HepG2 (cell line): ENCODE results near the gene TJP2. TPM values are rescaled to one million over a fixed set of nuclear protein-coding genes. Genes with fewer than 3 reads are reported as not detected.

Experiments
- ARID4A ChIP-seq: sonication (generic); formaldehyde crosslinking; IDR thresholded peaks from 2 replicates; pipeline ENCODE4 v1.5.0; 2020; ENCODE audit warnings: mild to moderate bottlenecking, missing genetic modification reagents, borderline replicate concordance
- CC2D1A ChIP-seq: sonication (generic); formaldehyde crosslinking; IDR thresholded peaks from 2 replicates; pipeline ENCODE4 v1.8.1; 2023; ENCODE audit warnings: mild to moderate bottlenecking, missing genetic modification reagents
- ELK4 ChIP-seq: sonication (generic); formaldehyde crosslinking; IDR thresholded peaks from 2 replicates; pipeline ENCODE4 v1.9.0; 2021; ENCODE audit warnings: missing genetic modification reagents, borderline replicate concordance
- HBP1 ChIP-seq: IDR thresholded peaks from 2 replicates; pipeline ENCODE4 v1.6.1; 2016; ENCODE audit warnings: low read depth, control low read depth
- HNRNPLL ChIP-seq: fragments of 200-400 bp; formaldehyde crosslinking; IDR thresholded peaks from 2 replicates; pipeline ENCODE4 v1.6.1; 2017; ENCODE audit warnings: mild to moderate bottlenecking, low read depth, low read length; ENCODE audit not compliant: poor library complexity, severe bottlenecking
- MLXIP ChIP-seq: sonication (generic); formaldehyde crosslinking; IDR thresholded peaks from 2 replicates; pipeline ENCODE4 v1.9.0; 2021; ENCODE audit warnings: missing genetic modification reagents, borderline replicate concordance
- NCOA5 ChIP-seq: sonication (generic); formaldehyde crosslinking; IDR thresholded peaks from 2 replicates; pipeline ENCODE4 v1.4.0; 2020; ENCODE audit warnings: missing genetic modification reagents
- NFKB2 ChIP-seq: sonication (generic); formaldehyde crosslinking; IDR thresholded peaks from 2 replicates; pipeline ENCODE4 v1.4.0; 2020; ENCODE audit warnings: missing genetic modification reagents, borderline replicate concordance
- RAD21 ChIP-seq: fragments of 450-650 bp; formaldehyde crosslinking; IDR thresholded peaks from 2 replicates; pipeline ENCODE4 v1.5.0; 2020; ENCODE audit warnings: mild to moderate bottlenecking
- ZFP36L1 ChIP-seq: sonication (generic); formaldehyde crosslinking; IDR thresholded peaks from 2 replicates; pipeline ENCODE4 v1.8.0; 2022; ENCODE audit warnings: mild to moderate bottlenecking, missing genetic modification reagents, moderate library complexity
- ZFP62 ChIP-seq: sonication (generic); formaldehyde crosslinking; IDR thresholded peaks from 2 replicates; pipeline ENCODE4 v1.4.0; 2020; ENCODE audit warnings: missing genetic modification reagents
- ZNF275 ChIP-seq: sonication (generic); formaldehyde crosslinking; IDR thresholded peaks from 2 replicates; pipeline ENCODE4 v1.8.0; 2022; ENCODE audit warnings: missing genetic modification reagents, mild to moderate bottlenecking, inconsistent platforms, borderline replicate concordance
- ZNF800 ChIP-seq: sonication (generic); formaldehyde crosslinking; IDR thresholded peaks from 2 replicates; pipeline ENCODE4 v1.4.0; 2020; ENCODE audit warnings: missing genetic modification reagents
- ZSCAN20 ChIP-seq: sonication (generic); formaldehyde crosslinking; IDR thresholded peaks from 2 replicates; pipeline ENCODE4 v1.4.0; 2020; ENCODE audit warnings: missing genetic modification reagents, mild to moderate bottlenecking, borderline replicate concordance
- ZSCAN29 ChIP-seq: sonication (generic); formaldehyde crosslinking; conservative IDR thresholded peaks from 2 replicates; pipeline ENCODE4 v1.4.0; 2020; ENCODE audit warnings: mild to moderate bottlenecking, missing genetic modification reagents
- polyA plus RNA-seq, 8 experiments: library from polyadenylated mRNA; depleted of rRNA in 3 of 8; stranded (reverse) in 7 of 8; unstranded in 1 of 8; fragments of >200 nt; fragmentation: Illumina TruSeq in 4 of 8; extraction: Trizol in 4 of 8; gene quantifications; 2 replicates each; pipeline versions ENCODE4 v1.2.1 to v1.2.3, GENCODE V29; 2011 to 2016; ENCODE audit warnings: low read depth in 4 of 8, missing spikeins in 1 of 8, mixed read lengths in 1 of 8; ENCODE audit not compliant: insufficient read depth in 1 of 8
- total RNA-seq, 5 experiments: library from RNA; depleted of rRNA; stranded (reverse); fragments of >200 nt; fragmentation: Illumina TruSeq; extraction: Trizol; gene quantifications; 2 replicates each; pipeline ENCODE4 v1.2.3, GENCODE V29; 2016; ENCODE audit warnings: low read depth in 1 of 5

TJP2 gene
- total and polyA plus RNA-seq, 2 of the 13 experiments (the other 11 are each of a cell fraction or from before 2014, with no cell fraction given), result 109 to 110 TPM

GRCh38 chr9:69190086-69190862 is 16.2 kb downstream of the TJP2 start (continued):
- TF ChIP-seq NFKB2 (CRISPR knock-in tag), result no peak
- no peak for TF ChIP-seq ZNF800 (CRISPR knock-in tag)
- TF ChIP-seq RAD21 (CRISPR knock-in tag), result no peak
- TF ChIP-seq ELK4 (CRISPR knock-in tag), result no peak
- TF ChIP-seq ZSCAN20, result no peak
- no peak for TF ChIP-seq MLXIP (CRISPR knock-in tag)
- TF ChIP-seq NCOA5, result no peak
- TF ChIP-seq ZSCAN29 (CRISPR knock-in tag), result no peak
- TF ChIP-seq HBP1, result no peak
- TF ChIP-seq HNRNPLL, result no peak
- TF ChIP-seq ZFP62, result no peak
- TF ChIP-seq ZFP36L1 (CRISPR knock-in tag), result no peak
- TF ChIP-seq CC2D1A (CRISPR knock-in tag), result no peak
- TF ChIP-seq ZNF275 (CRISPR knock-in tag), result no peak
- no peak; the same call in 1 of the 2 replicates for TF ChIP-seq ARID4A (CRISPR knock-in tag)
